Measurements from ENCODE around the gene OPN1MW.
"Not testable (repeated sequence)": the region's sequence is repeated elsewhere in the genome, so short reads cannot be mapped to it uniquely, and the experiment has no call there.

The OPN1MW gene

GRCh38 chrX:154211057-154211456, 28.7 kb downstream of the OPN1MW start:
- DNase-seq (ENCODE audit: low spot score) = not testable (repeated sequence)

GRCh38 chrX:154211499-154211898, 29.1 kb downstream of the OPN1MW start:
- DNase-seq (ENCODE audit: low spot score) = not testable (repeated sequence)

- not testable (repeated sequence) for DNase-seq (ENCODE audit: low spot score)
Measured at GRCh38 chrX:154219456-154219855, 37.1 kb downstream of the OPN1MW start, which contains the start of gene OPN1MW2. Gene OPN1MW2 (plus strand): TSS chrX:154219756. CDS start chrX:154219816, 60 bp downstream.

- DNase-seq (ENCODE audit: low spot score) = not testable (repeated sequence)
Measured at GRCh38 chrX:154225292-154225691, 42.9 kb downstream of the OPN1MW start.

GRCh38 chrX:154226706-154227105, 44.3 kb downstream of the OPN1MW start:
- DNase-seq (ENCODE audit: low spot score) = not testable (repeated sequence)

GRCh38 chrX:154231443-154231842, 49.0 kb downstream of the OPN1MW start:
- not testable (repeated sequence) for DNase-seq (ENCODE audit: low spot score)

- not testable (repeated sequence) for DNase-seq (ENCODE audit: low spot score)
Measured at GRCh38 chrX:154233620-154234019, 51.2 kb downstream of the OPN1MW start.

GRCh38 chrX:154238939-154239559, 56.7 kb downstream of the OPN1MW start:
- DNase-seq (ENCODE audit: low spot score) = not testable (repeated sequence)

GRCh38 chrX:154239982-154240503, 57.6 kb downstream of the OPN1MW start:
- not testable (repeated sequence) for DNase-seq (ENCODE audit: low spot score)
